OCI-LY7 (cell line): ENCODE measurements around the gene MDGA2. TPM values are rescaled to one million over a fixed set of nuclear protein-coding genes. Genes with fewer than 3 reads are reported as not detected.

Experiments used
- BruUV-seq: library from RNA; stranded (reverse); fragments of 400-500 nt; replicated peaks from 2 replicates; lab custom pipeline; 2021; lab: Mats Ljungman, UMichigan
- CTCF ChIA-PET: fragments of 300-600 bp; sonication (Branson Sonifier 250); formaldehyde crosslinking; loops from one replicate; lab custom pipeline; 2022; ENCODE audit warnings: antibody characterized with exemption; ENCODE audit not compliant: unreplicated experiment; lab: Charles Lee
- POLR2A ChIA-PET: fragments of 300-600 bp; sonication (Branson Sonifier 250); formaldehyde crosslinking; loops from one replicate; lab custom pipeline; 2022; ENCODE audit warnings: antibody characterized with exemption; lab: Charles Lee
- DNase-seq: peaks from one replicate; pipeline ENCODE4 v3.0.0-alpha.2; 2015; ENCODE audit warnings: low spot score
- H2AFZ ChIP-seq: fragments of 200-600 bp; sonication (generic), shearing (Covaris generic); 2 replicates; pipeline ENCODE4 v1.6.1; 2014; ENCODE audit warnings: mild to moderate bottlenecking, antibody characterized with exemption, low read length, moderate library complexity
- H3K27ac ChIP-seq: fragments of 200-600 bp; sonication (generic); 2 replicates; pipeline ENCODE4 v1.5.1; 2014; ENCODE audit warnings: mixed run types, low read depth, mild to moderate bottlenecking, moderate library complexity, low read length, inconsistent platforms; ENCODE audit not compliant: poor library complexity, severe bottlenecking
- H3K36me3 ChIP-seq: fragments of 200-600 bp; sonication (generic); 2 replicates; pipeline ENCODE4 v1.6.1; 2014; ENCODE audit warnings: mild to moderate bottlenecking, antibody characterized with exemption, low read length, moderate library complexity, mixed read lengths; ENCODE audit not compliant: insufficient read depth
- H3K4me1 ChIP-seq: fragments of 200-600 bp; sonication (generic); 2 replicates; pipeline ENCODE4 v1.5.1; 2014; ENCODE audit warnings: mild to moderate bottlenecking, low read length; ENCODE audit not compliant: insufficient read depth, poor library complexity, severe bottlenecking
- H3K4me2 ChIP-seq: fragments of 200-600 bp; sonication (generic); 2 replicates; pipeline ENCODE4 v1.6.1; 2014; ENCODE audit warnings: mild to moderate bottlenecking, low read length
- H3K4me3 ChIP-seq: fragments of 200-600 bp; sonication (generic); 2 replicates; pipeline ENCODE4 v1.5.1; 2014; ENCODE audit warnings: mild to moderate bottlenecking, low read depth, low read length; ENCODE audit not compliant: poor library complexity, severe bottlenecking
- H3K79me2 ChIP-seq: fragments of 200-600 bp; sonication (generic); 2 replicates; pipeline ENCODE4 v1.6.1; 2016; ENCODE audit warnings: low read depth, mild to moderate bottlenecking, low read length, moderate library complexity, mixed read lengths; ENCODE audit not compliant: insufficient read depth
- H3K9me2 ChIP-seq: fragments of 200-600 bp; sonication (generic); 2 replicates; pipeline ENCODE4 v1.6.1; 2016; ENCODE audit warnings: mild to moderate bottlenecking, low read length, mixed read lengths; ENCODE audit not compliant: insufficient read depth
- H3K9me3 ChIP-seq: fragments of 200-600 bp; sonication (generic); 2 replicates; pipeline ENCODE4 v1.6.1; 2014; ENCODE audit warnings: mild to moderate bottlenecking, mixed run types, low read length, mixed read lengths
- H4K20me1 ChIP-seq: fragments of 200-600 bp; sonication (generic); 2 replicates; pipeline ENCODE4 v1.6.1; 2014; ENCODE audit warnings: mild to moderate bottlenecking, antibody characterized with exemption, low read length, moderate library complexity, mixed read lengths; ENCODE audit not compliant: insufficient read depth
- EZH2phosphoT487 ChIP-seq: fragments of 200-600 bp; sonication (generic); IDR thresholded peaks from 2 replicates; pipeline ENCODE4 v1.6.1; 2018; ENCODE audit warnings: low read depth, borderline replicate concordance, mild to moderate bottlenecking, mixed run types, antibody characterized with exemption, low read length, moderate library complexity, mixed read lengths
- intact Hi-C: fragments of 100-400 bp; cut with micrococcal nuclease; formaldehyde crosslinking; loops from one replicate; pipeline ENCODE4 v1.10.0; 2022; ENCODE audit not compliant: unreplicated experiment
- total RNA-seq, 2 experiments: library from RNA; depleted of rRNA in 1 of 2; stranded (reverse); fragments of >200 nt in 1 of 2; shearing (Covaris generic) in 1 of 2; gene quantifications; 2 replicates each; pipeline ENCODE4 v1.2.3, GENCODE V29; 2014 to 2022
- TF ChIP-seq, protein P1 (sequence below): fragments of 200-600 bp; sonication (generic); conservative IDR thresholded peaks from 2 replicates; pipeline ENCODE4 v1.5.1; 2014; ENCODE audit warnings: mild to moderate bottlenecking, antibody characterized with exemption, low read length, moderate library complexity, mixed read lengths

Gene MDGA2
- total RNA-seq, 2 experiments from 2014 or later: not detected

DNA sequence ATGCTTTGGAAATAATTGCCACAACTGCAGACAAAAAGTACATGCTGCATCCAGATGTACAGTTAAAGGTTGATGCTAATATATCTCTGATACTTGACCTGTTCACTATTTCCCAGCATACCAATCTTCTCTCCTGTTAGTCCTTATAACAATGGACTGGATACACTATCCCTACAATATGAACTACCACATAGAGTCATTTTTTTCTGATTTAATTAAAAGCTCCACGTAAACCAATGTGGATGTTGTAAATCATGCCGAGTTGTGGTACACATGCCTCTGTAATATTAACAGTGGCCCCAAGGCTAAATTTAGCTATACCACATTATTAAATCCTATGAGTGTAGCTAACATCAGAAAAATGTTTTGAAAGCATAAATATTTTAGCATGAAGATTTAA lies 554.8 kb downstream of the MDGA2 start:
- Histone ChIP-seq H3K4me2 (no peak overlapping the region), H3K9me2 (no peaks in the 10 kb centered on the region), H2AFZ (no peak overlapping the region), H3K27ac (no peak overlapping the region), H3K36me3 (no peaks in the 10 kb centered on the region), H3K9me3 (no peaks in the 10 kb centered on the region), H3K79me2 (no peaks in the 10 kb centered on the region), H3K4me3 (no peak overlapping the region), H3K4me1 (no peaks in the 10 kb centered on the region), H4K20me1 (no peaks in the 10 kb centered on the region)
- ChIA-PET POLR2A (no interaction called here), CTCF (no interaction called here)
- TF ChIP-seq, protein P1, sequence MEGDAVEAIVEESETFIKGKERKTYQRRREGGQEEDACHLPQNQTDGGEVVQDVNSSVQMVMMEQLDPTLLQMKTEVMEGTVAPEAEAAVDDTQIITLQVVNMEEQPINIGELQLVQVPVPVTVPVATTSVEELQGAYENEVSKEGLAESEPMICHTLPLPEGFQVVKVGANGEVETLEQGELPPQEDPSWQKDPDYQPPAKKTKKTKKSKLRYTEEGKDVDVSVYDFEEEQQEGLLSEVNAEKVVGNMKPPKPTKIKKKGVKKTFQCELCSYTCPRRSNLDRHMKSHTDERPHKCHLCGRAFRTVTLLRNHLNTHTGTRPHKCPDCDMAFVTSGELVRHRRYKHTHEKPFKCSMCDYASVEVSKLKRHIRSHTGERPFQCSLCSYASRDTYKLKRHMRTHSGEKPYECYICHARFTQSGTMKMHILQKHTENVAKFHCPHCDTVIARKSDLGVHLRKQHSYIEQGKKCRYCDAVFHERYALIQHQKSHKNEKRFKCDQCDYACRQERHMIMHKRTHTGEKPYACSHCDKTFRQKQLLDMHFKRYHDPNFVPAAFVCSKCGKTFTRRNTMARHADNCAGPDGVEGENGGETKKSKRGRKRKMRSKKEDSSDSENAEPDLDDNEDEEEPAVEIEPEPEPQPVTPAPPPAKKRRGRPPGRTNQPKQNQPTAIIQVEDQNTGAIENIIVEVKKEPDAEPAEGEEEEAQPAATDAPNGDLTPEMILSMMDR: no peak
- no peak for TF ChIP-seq EZH2phosphoT487
- DNase-seq: no peak
- BruUV-seq: no TSS peak
- intact Hi-C loops: no loop called here

DNA sequence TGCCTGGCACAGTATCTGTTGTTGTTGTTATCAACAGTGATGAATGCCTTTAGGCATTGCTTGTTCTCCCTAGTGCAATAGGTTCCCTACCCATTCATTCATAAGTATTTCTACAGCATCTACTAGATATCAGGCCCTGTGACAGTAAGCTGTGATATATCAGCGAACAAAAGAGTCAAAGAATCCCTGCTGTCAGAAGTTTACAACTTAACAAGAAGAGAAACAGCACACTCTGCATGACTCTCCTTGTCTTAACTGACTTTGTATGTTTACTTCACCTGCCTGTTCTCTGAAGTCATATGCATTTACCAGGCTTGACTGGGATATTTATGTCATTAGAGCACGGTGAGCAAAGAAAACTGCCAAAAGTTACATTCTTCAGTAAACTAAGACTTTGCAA lies 571.6 kb downstream of the MDGA2 start:
- Histone ChIP-seq H3K27ac (no peak overlapping the region), H3K36me3 (no peaks in the 10 kb centered on the region), H3K4me1 (no peaks in the 10 kb centered on the region), H3K4me3 (no peak overlapping the region), H3K4me2 (no peak overlapping the region), H3K79me2 (no peaks in the 10 kb centered on the region), H2AFZ (no peak overlapping the region), H3K9me3 (no peaks in the 10 kb centered on the region), H3K9me2 (no peaks in the 10 kb centered on the region), H4K20me1 (no peaks in the 10 kb centered on the region)
- intact Hi-C loops: no loop called here
- no TSS peak for BruUV-seq
- no peak for TF ChIP-seq EZH2phosphoT487
- TF ChIP-seq, protein P1: no peak
- no peak for DNase-seq
- CTCF ChIA-PET: no interaction called here
- POLR2A ChIA-PET: no interaction called here

DNA sequence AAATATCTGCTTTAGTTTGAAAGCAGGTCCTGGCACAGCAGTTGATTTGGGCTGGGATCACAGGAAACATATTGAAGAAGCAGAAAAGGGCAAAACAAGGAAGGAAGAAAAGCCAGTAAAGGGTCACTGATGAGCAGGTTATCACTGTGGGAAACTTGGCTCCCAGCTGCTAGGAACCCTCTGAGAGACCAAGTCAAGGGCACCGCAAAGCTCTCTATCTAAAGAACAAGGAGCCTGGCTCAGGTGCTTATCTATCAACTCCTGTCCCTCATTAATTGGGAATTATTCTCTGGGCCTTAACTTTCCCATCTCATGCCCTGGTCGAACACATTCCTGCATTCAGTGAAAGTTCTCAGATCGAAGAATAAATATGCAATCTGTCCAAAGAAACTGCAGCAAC lies 572.9 kb downstream of the MDGA2 start:
- no TSS peak for BruUV-seq
- intact Hi-C loops: no loop called here
- Histone ChIP-seq H4K20me1 (no peaks in the 10 kb centered on the region), H3K79me2 (no peaks in the 10 kb centered on the region), H3K36me3 (no peaks in the 10 kb centered on the region), H2AFZ (no peak overlapping the region), H3K9me2 (no peaks in the 10 kb centered on the region), H3K9me3 (no peaks in the 10 kb centered on the region), H3K4me1 (no peaks in the 10 kb centered on the region), H3K4me2 (no peak overlapping the region), H3K4me3 (no peak overlapping the region), H3K27ac (no peak overlapping the region)
- ChIA-PET CTCF (no interaction called here), POLR2A (no interaction called here)
- no peak for DNase-seq
- TF ChIP-seq, protein P1: no peak
- no peak for TF ChIP-seq EZH2phosphoT487
